Lower lobe of right lung (tissue), 2 donors: ENCODE results near the gene FMO3. TPM values are rescaled to one million over a fixed set of nuclear protein-coding genes. Genes with fewer than 3 reads are reported as not detected.

ENCODE experiments used
- ATAC-seq, 2 donors: fragments of 200-7000 bp; cut with Tn5 transposase; one replicate each; pipeline ENCODE4 v1.9.1; 2020 to 2022; ENCODE audit warnings: mild to moderate bottlenecking in 2 of 2, moderate library complexity in 2 of 2
- DNase-seq: peaks from one replicate; pipeline ENCODE4 v3.0.0-alpha.2; 2020
- H3K27ac ChIP-seq: fragments of 200-600 bp; one replicate; pipeline ENCODE4 v1.8.0; 2022
- H3K27me3 ChIP-seq: fragments of 200-600 bp; one replicate; pipeline ENCODE4 v1.8.0; 2022; ENCODE audit warnings: low read depth
- H3K36me3 ChIP-seq: fragments of 200-600 bp; one replicate; pipeline ENCODE4 v1.8.0; 2022; ENCODE audit warnings: mild to moderate bottlenecking
- H3K4me1 ChIP-seq: fragments of 200-600 bp; one replicate; pipeline ENCODE4 v1.8.0; 2022
- H3K4me3 ChIP-seq: fragments of 200-600 bp; one replicate; pipeline ENCODE4 v1.8.0; 2022; ENCODE audit warnings: mild to moderate bottlenecking
- H3K9me3 ChIP-seq: fragments of 200-600 bp; one replicate; pipeline ENCODE4 v1.8.0; 2022
- CTCF ChIP-seq: fragments of 200-600 bp; IDR thresholded peaks from one replicate; pipeline ENCODE4 v1.8.0; 2022; ENCODE audit warnings: antibody characterized with exemption, mild to moderate bottlenecking
- intact Hi-C: fragments of 100-400 bp; cut with DNase I; formaldehyde crosslinking; loops from one replicate; pipeline ENCODE4 v1.11.0; 2022
- total RNA-seq: library from RNA; stranded (reverse); fragmentation: NEBNext Ultra II Directional; extraction: Animal tissue kit (Norgen Biotek cat#: 25700); gene quantifications from one replicate; pipeline ENCODE4 v1.2.1, GENCODE V29; 2021
- donor health status: DM: no; HTN: yes; CAD: no; lungs with severe emphysema.

FMO3 gene
- total RNA-seq, 1 donor from 2014 or later: 13.4 TPM

- Histone ChIP-seq H3K4me1 (no peaks in the 10 kb centered on the region), H3K27me3 (no peaks in the 10 kb centered on the region), H3K27ac (no peak overlapping the region), H3K9me3 (no peaks in the 10 kb centered on the region), H3K36me3 (no peaks in the 10 kb centered on the region), H3K4me3 (no peak overlapping the region)
- DNase-seq (no peak), ATAC-seq (no peak)
- intact Hi-C loops: no loop called here
- TF ChIP-seq CTCF: no peak
Measured at GRCh38 chr1:171115280-171115897, 24.7 kb downstream of the FMO3 start.

- DNase-seq (no peak), ATAC-seq (no peak)
- Histone ChIP-seq H3K27me3 (no peaks in the 10 kb centered on the region), H3K36me3 (no peaks in the 10 kb centered on the region), H3K9me3 (no peaks in the 10 kb centered on the region), H3K4me1 (no peaks in the 10 kb centered on the region), H3K27ac (no peak overlapping the region), H3K4me3 (no peak overlapping the region)
- intact Hi-C loops: no loop called here
- TF ChIP-seq CTCF: no peak
Measured at GRCh38 chr1:171116676-171117075, 26.0 kb downstream of the FMO3 start.

GRCh38 chr1:171117085-171117484, 26.4 kb downstream of the FMO3 start:
- TF ChIP-seq CTCF: no peak
- Histone ChIP-seq H3K9me3 (no peaks in the 10 kb centered on the region), H3K36me3 (no peaks in the 10 kb centered on the region), H3K27me3 (no peaks in the 10 kb centered on the region), H3K4me3 (no peak overlapping the region), H3K27ac (no peak overlapping the region), H3K4me1 (no peaks in the 10 kb centered on the region)
- intact Hi-C loops: no loop called here
- DNase-seq (no peak), ATAC-seq (no peak)

- Histone ChIP-seq H3K4me3 (no peak overlapping the region), H3K9me3 (no peaks in the 10 kb centered on the region), H3K27ac (no peak overlapping the region), H3K36me3 (no peaks in the 10 kb centered on the region), H3K4me1 (no peaks in the 10 kb centered on the region), H3K27me3 (no peaks in the 10 kb centered on the region)
- ATAC-seq (no peak), DNase-seq (no peak)
- TF ChIP-seq CTCF: no peak
- intact Hi-C loops: no loop called here
Measured at GRCh38 chr1:171119648-171120047, 28.9 kb downstream of the FMO3 start.

GRCh38 chr1:171122299-171122698, 31.6 kb downstream of the FMO3 start:
- H3K4me3 ChIP-seq: no peak overlapping the region
- H3K27ac ChIP-seq: no peak overlapping the region
- no peak for TF ChIP-seq CTCF
- H3K27me3 ChIP-seq: no peaks in the 10 kb centered on the region
- H3K4me1 ChIP-seq: no peaks in the 10 kb centered on the region
- H3K36me3 ChIP-seq: no peaks in the 10 kb centered on the region
- ATAC-seq: no peak
- no peaks in the 10 kb centered on the region for H3K9me3 ChIP-seq
- DNase-seq: no peak
- intact Hi-C loops: no loop called here
